HepG2 (cell line): ENCODE results near the gene CTNND2. TPM values are rescaled to one million over a fixed set of nuclear protein-coding genes. Genes with fewer than 3 reads are reported as not detected.

ENCODE experiments used
- CREM ChIP-seq, 2 experiments: sonication (generic) in 1 of 2; formaldehyde crosslinking in 1 of 2; IDR thresholded peaks; 2 replicates each; pipeline versions ENCODE4 v1.4.0 to v1.6.1; 2016 to 2020; ENCODE audit warnings: antibody characterized with exemption in 1 of 2, mild to moderate bottlenecking in 1 of 2, missing genetic modification reagents in 1 of 2
- FOXO1 ChIP-seq: sonication (generic); formaldehyde crosslinking; IDR thresholded peaks from 2 replicates; pipeline ENCODE4 v1.4.0; 2020; ENCODE audit warnings: missing genetic modification reagents
- GATAD2A ChIP-seq: IDR thresholded peaks from 2 replicates; pipeline ENCODE4 v1.6.1; 2016
- HNF4G ChIP-seq, 2 experiments: sonication (generic) in 1 of 2; formaldehyde crosslinking in 1 of 2; IDR thresholded peaks; 2 replicates each; pipeline versions ENCODE4 v1.4.0 to v1.6.1; 2011 to 2020; ENCODE audit warnings: borderline replicate concordance in 2 of 2, low read depth in 2 of 2, mild to moderate bottlenecking in 2 of 2, low read length in 1 of 2, missing genetic modification reagents in 1 of 2, moderate library complexity in 1 of 2
- POGZ ChIP-seq: sonication (generic); formaldehyde crosslinking; IDR thresholded peaks from 2 replicates; pipeline ENCODE4 v1.4.0; 2020; ENCODE audit warnings: mild to moderate bottlenecking, missing genetic modification reagents
- TCF7 ChIP-seq: sonication (generic); IDR thresholded peaks from 2 replicates; pipeline ENCODE4 v1.6.1; 2016; ENCODE audit warnings: antibody characterized with exemption, low read depth
- ZFP62 ChIP-seq: sonication (generic); formaldehyde crosslinking; IDR thresholded peaks from 2 replicates; pipeline ENCODE4 v1.4.0; 2020; ENCODE audit warnings: missing genetic modification reagents
- ZNF331 ChIP-seq: sonication (generic); formaldehyde crosslinking; IDR thresholded peaks from 2 replicates; pipeline ENCODE4 v1.4.0; 2020; ENCODE audit warnings: missing genetic modification reagents
- ZNF629 ChIP-seq: sonication (generic); formaldehyde crosslinking; conservative IDR thresholded peaks from 2 replicates; pipeline ENCODE4 v1.5.0; 2020; ENCODE audit warnings: missing genetic modification reagents
- ZNF768 ChIP-seq: sonication (generic); formaldehyde crosslinking; IDR thresholded peaks from 2 replicates; pipeline ENCODE4 v1.4.0; 2020; ENCODE audit warnings: missing genetic modification reagents
- polyA plus RNA-seq, 8 experiments: library from polyadenylated mRNA; depleted of rRNA in 3 of 8; stranded (reverse) in 7 of 8; unstranded in 1 of 8; fragments of >200 nt; fragmentation: Illumina TruSeq in 4 of 8; extraction: Trizol in 4 of 8; gene quantifications; 2 replicates each; pipeline versions ENCODE4 v1.2.1 to v1.2.3, GENCODE V29; 2011 to 2016; ENCODE audit warnings: low read depth in 4 of 8, missing spikeins in 1 of 8, mixed read lengths in 1 of 8; ENCODE audit not compliant: insufficient read depth in 1 of 8
- total RNA-seq, 5 experiments: library from RNA; depleted of rRNA; stranded (reverse); fragments of >200 nt; fragmentation: Illumina TruSeq; extraction: Trizol; gene quantifications; 2 replicates each; pipeline ENCODE4 v1.2.3, GENCODE V29; 2016; ENCODE audit warnings: low read depth in 1 of 5
- TF ChIP-seq, protein P1 (sequence below): IDR thresholded peaks from 2 replicates; pipeline ENCODE4 v1.6.1; 2016
- TF ChIP-seq, protein P2 (sequence below): sonication (generic); formaldehyde crosslinking; IDR thresholded peaks from 2 replicates; pipeline ENCODE4 v1.5.0; 2020; ENCODE audit warnings: mild to moderate bottlenecking, missing genetic modification reagents, borderline replicate concordance
- TF ChIP-seq, protein P3 (sequence below), 2 experiments: IDR thresholded peaks; 2 replicates each; pipeline ENCODE4 v1.6.1; 2011 to 2012; ENCODE audit warnings: low read length in 2 of 2, borderline replicate concordance in 1 of 2, low read depth in 1 of 2, mild to moderate bottlenecking in 1 of 2, moderate library complexity in 1 of 2
- TF ChIP-seq, protein P4 (sequence below): IDR thresholded peaks from 2 replicates; pipeline ENCODE4 v1.4.0; 2020; ENCODE audit warnings: mild to moderate bottlenecking, missing genetic modification reagents

The CTNND2 gene
- total and polyA plus RNA-seq, 2 of the 13 experiments (the other 11 are each of a cell fraction or from before 2014, with no cell fraction given) = not detected

DNA sequence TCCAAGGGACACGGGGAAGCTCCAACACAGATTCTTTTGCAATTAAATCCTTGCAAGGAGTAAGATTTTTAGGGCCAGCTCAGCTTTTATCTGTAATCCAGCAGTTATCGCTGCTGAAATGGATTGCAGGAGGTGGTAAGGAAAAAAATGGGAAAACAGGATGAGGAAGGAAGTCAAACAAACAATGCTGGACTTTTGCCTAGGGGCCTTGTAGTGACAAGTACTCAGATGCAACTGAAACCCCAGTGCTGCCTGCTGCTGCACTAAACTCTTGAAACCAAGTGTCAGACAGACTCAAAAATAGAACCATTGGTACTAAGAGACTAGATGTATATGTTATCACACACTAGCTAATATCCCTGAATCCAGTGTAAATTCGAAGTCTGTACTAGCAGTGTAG, 309.2 kb downstream of the CTNND2 start (continued):
- no peak for TF ChIP-seq ZNF768 (CRISPR knock-in tag)
- TF ChIP-seq ZNF331 (CRISPR knock-in tag) = peak; percentile 29; the same call in 1 of the 2 replicates
- TF ChIP-seq POGZ (CRISPR knock-in tag) = peak; percentile 74
- TF ChIP-seq ZNF629 (CRISPR knock-in tag) = 0 out of 2 replicates have a peak, but pooled peaks have one; percentile 5
- TF ChIP-seq, protein P1, sequence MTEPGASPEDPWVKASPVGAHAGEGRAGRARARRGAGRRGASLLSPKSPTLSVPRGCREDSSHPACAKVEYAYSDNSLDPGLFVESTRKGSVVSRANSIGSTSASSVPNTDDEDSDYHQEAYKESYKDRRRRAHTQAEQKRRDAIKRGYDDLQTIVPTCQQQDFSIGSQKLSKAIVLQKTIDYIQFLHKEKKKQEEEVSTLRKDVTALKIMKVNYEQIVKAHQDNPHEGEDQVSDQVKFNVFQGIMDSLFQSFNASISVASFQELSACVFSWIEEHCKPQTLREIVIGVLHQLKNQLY = 0 out of 2 replicates have a peak, but pooled peaks have one; percentile 16
- TF ChIP-seq GATAD2A (CRISPR knock-in tag) = peak; percentile 73
- TF ChIP-seq TCF7 = 0 out of 2 replicates have a peak, but pooled peaks have one; percentile 12
- TF ChIP-seq, protein P2, sequence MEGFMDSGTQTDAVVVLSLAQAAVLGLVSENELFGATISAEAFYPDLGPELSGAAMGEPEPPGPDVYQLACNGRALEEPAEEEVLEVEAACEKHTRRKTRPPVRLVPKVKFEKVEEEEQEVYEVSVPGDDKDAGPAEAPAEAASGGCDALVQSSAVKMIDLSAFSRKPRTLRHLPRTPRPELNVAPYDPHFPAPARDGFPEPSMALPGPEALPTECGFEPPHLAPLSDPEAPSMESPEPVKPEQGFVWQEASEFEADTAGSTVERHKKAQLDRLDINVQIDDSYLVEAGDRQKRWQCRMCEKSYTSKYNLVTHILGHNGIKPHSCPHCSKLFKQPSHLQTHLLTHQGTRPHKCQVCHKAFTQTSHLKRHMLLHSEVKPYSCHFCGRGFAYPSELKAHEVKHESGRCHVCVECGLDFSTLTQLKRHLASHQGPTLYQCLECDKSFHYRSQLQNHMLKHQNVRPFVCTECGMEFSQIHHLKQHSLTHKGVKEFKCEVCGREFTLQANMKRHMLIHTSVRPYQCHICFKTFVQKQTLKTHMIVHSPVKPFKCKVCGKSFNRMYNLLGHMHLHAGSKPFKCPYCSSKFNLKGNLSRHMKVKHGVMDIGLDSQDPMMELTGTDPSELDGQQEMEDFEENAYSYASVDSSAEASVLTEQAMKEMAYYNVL (CRISPR knock-in tag) = peak; percentile 98
- TF ChIP-seq CREM (IDR thresholded peaks at IDR 0.05) = peak; percentile 46; the same call in 1 of the 2 replicates
- no peak for TF ChIP-seq CREM (CRISPR knock-in tag; IDR thresholded peaks at IDR 0.05)
- TF ChIP-seq FOXO1 = peak; percentile 88
- TF ChIP-seq, protein P3, sequence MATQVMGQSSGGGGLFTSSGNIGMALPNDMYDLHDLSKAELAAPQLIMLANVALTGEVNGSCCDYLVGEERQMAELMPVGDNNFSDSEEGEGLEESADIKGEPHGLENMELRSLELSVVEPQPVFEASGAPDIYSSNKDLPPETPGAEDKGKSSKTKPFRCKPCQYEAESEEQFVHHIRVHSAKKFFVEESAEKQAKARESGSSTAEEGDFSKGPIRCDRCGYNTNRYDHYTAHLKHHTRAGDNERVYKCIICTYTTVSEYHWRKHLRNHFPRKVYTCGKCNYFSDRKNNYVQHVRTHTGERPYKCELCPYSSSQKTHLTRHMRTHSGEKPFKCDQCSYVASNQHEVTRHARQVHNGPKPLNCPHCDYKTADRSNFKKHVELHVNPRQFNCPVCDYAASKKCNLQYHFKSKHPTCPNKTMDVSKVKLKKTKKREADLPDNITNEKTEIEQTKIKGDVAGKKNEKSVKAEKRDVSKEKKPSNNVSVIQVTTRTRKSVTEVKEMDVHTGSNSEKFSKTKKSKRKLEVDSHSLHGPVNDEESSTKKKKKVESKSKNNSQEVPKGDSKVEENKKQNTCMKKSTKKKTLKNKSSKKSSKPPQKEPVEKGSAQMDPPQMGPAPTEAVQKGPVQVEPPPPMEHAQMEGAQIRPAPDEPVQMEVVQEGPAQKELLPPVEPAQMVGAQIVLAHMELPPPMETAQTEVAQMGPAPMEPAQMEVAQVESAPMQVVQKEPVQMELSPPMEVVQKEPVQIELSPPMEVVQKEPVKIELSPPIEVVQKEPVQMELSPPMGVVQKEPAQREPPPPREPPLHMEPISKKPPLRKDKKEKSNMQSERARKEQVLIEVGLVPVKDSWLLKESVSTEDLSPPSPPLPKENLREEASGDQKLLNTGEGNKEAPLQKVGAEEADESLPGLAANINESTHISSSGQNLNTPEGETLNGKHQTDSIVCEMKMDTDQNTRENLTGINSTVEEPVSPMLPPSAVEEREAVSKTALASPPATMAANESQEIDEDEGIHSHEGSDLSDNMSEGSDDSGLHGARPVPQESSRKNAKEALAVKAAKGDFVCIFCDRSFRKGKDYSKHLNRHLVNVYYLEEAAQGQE (IDR thresholded peaks at IDR 0.05; ENCODE audit: borderline replicate concordance in 1 of 2, low read depth in 1 of 2, low read length in 2 of 2) = 0 out of 4 replicates have a peak, but pooled peaks of 1 of the 2 experiments have one; percentile 12
- TF ChIP-seq, protein P4, sequence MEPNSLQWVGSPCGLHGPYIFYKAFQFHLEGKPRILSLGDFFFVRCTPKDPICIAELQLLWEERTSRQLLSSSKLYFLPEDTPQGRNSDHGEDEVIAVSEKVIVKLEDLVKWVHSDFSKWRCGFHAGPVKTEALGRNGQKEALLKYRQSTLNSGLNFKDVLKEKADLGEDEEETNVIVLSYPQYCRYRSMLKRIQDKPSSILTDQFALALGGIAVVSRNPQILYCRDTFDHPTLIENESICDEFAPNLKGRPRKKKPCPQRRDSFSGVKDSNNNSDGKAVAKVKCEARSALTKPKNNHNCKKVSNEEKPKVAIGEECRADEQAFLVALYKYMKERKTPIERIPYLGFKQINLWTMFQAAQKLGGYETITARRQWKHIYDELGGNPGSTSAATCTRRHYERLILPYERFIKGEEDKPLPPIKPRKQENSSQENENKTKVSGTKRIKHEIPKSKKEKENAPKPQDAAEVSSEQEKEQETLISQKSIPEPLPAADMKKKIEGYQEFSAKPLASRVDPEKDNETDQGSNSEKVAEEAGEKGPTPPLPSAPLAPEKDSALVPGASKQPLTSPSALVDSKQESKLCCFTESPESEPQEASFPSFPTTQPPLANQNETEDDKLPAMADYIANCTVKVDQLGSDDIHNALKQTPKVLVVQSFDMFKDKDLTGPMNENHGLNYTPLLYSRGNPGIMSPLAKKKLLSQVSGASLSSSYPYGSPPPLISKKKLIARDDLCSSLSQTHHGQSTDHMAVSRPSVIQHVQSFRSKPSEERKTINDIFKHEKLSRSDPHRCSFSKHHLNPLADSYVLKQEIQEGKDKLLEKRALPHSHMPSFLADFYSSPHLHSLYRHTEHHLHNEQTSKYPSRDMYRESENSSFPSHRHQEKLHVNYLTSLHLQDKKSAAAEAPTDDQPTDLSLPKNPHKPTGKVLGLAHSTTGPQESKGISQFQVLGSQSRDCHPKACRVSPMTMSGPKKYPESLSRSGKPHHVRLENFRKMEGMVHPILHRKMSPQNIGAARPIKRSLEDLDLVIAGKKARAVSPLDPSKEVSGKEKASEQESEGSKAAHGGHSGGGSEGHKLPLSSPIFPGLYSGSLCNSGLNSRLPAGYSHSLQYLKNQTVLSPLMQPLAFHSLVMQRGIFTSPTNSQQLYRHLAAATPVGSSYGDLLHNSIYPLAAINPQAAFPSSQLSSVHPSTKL (CRISPR knock-in tag) = peak; percentile 77
- TF ChIP-seq ZFP62 (CRISPR knock-in tag) = no peak
- peak; percentile 21; the same call in 1 of the 2 replicates for TF ChIP-seq HNF4G (IDR thresholded peaks at IDR 0.05; ENCODE audit: borderline replicate concordance, low read depth, low read length)
- no peak for TF ChIP-seq HNF4G (CRISPR knock-in tag; IDR thresholded peaks at IDR 0.05; ENCODE audit: borderline replicate concordance, low read depth)
